Activated naive CD8-positive, alpha-beta T cell treated with anti-CD3 and anti-CD28 coated beads for 36 hours (primary cell): ENCODE results near the gene PTPRK. TPM values are rescaled to one million over a fixed set of nuclear protein-coding genes. Genes with fewer than 3 reads are reported as not detected.

Experiments
- DNase-seq: peaks from one replicate; pipeline ENCODE4 v3.0.0; 2021
- H3K27ac Mint-ChIP-seq: one replicate; pipeline ENCODE4 v1.8.0; 2022; ENCODE audit warnings: mild to moderate bottlenecking, moderate library complexity, mixed read lengths
- H3K27me3 Mint-ChIP-seq: one replicate; pipeline ENCODE4 v1.8.0; 2022; ENCODE audit warnings: mild to moderate bottlenecking, mixed read lengths
- H3K36me3 Mint-ChIP-seq: one replicate; pipeline ENCODE4 v1.8.0; 2021; ENCODE audit warnings: mild to moderate bottlenecking, mixed read lengths
- H3K4me1 Mint-ChIP-seq: one replicate; pipeline ENCODE4 v1.8.0; 2021; ENCODE audit warnings: mixed read lengths
- H3K4me3 Mint-ChIP-seq: one replicate; pipeline ENCODE4 v1.8.0; 2022; ENCODE audit warnings: mild to moderate bottlenecking, moderate library complexity, mixed read lengths
- H3K9me3 Mint-ChIP-seq: one replicate; pipeline ENCODE4 v1.8.0; 2022; ENCODE audit warnings: mixed read lengths
- total RNA-seq, 2 experiments: library from RNA; stranded (reverse); gene quantifications; one replicate each; pipeline ENCODE4 v1.2.3, GENCODE V29; 2021

Gene PTPRK
- total RNA-seq, 2 experiments from 2014 or later = 13.4 to 18.0 TPM

DNA sequence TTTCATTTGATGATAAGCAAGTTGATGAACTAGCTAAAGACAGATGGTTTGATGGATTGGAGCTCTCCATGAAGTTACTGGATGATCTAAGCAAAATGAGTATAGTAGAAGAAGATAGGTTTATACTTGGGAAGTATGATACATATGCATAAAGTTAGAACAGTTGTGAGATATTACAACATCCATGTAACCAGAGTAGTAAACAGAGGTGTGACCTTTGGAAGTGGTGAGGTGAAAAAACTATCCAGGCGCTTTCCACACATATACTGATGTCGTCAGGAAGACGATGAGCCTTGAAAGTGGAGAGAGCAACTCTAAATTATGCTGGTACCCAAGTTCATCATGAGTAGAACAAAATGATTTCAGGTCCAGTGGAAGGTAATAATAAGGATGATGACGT lies 271.0 kb downstream of the PTPRK start:
- Mint-ChIP-seq H3K4me1 (peaks cover 26% of the 10 kb centered on the region), H3K27ac (no peak overlapping the region), H3K36me3 (peaks cover 10% of the 10 kb centered on the region), H3K9me3 (no peaks in the 10 kb centered on the region), H3K4me3 (no peak overlapping the region), H3K27me3 (no peaks in the 10 kb centered on the region)
- DNase-seq = no peak

DNA sequence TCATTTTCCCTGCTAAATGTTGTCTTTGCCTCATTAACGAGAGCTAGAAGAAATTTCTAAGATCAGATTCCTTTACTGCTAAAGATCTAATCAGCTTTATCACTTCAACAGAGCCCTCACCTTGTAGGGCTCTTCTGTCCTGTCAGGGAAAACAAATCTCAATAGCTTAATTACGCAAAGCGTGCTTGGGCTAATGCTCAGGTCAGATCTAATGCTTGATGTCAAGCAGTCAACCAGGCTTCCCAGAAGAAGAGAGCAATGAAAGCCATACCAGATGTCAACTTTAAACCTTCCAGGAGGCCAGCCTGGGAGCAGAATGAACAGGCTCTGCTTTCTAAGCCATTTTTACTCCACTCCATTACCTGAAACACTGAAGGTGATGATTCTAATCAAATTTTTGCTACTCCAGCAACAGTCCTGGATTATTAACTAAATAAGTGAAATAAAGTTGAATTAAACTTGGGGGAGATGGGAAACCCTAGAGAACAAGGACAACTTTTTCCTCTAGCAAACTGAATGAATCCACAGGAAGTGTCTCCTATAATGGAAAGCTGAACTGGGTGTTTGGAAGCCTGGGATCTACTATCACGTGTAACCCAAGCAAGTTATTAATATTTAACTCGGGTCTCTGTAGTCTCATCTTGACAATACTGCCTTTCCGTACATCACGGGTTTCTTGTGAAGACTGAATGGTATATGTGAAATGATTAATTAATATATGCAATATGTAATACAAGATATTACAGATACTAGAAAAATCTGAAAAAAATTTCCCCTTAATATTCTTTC lies 273.7 kb downstream of the PTPRK start:
- no peak for DNase-seq
- H3K27me3 Mint-ChIP-seq = no peaks in the 10 kb centered on the region
- peaks cover 10% of the 10 kb centered on the region for H3K36me3 Mint-ChIP-seq
- no peak overlapping the region for H3K4me3 Mint-ChIP-seq
- no peaks in the 10 kb centered on the region for H3K9me3 Mint-ChIP-seq
- peaks cover 12% of the 10 kb centered on the region for H3K4me1 Mint-ChIP-seq
- H3K27ac Mint-ChIP-seq = no peak overlapping the region

DNA sequence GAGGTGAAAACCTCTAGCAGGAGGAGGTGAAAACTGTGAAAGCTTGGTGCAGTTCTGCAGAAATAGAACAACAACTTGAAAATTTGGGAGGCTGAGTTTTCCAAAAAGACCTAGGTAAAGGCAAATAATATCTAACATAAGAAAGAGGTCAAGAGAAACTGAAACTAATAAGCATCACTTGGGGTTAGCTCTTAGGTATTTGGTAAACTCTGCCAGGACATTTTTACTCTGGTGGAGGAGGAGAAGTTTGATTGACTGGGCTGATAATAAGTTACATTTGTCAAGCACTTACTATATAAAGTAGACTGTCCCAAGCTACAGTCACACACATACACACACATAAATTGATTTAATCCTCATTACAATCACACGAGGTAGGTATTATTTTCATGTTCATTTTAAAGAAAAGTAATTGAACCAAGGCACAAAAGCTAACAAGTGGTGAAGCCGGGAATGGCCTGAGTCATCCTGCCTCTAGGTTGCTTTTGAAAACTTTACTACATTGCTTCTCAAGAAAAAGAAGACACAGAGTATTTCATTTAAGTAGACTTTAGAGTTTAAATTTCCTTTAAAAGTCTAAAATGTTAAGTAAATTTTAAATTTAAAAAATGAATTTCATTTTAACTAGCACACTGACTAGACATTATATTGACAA lies 275.5 kb downstream of the PTPRK start:
- Mint-ChIP-seq H3K9me3 (no peaks in the 10 kb centered on the region), H3K4me1 (peaks cover 24% of the 10 kb centered on the region), H3K27ac (no peak overlapping the region), H3K36me3 (peaks cover 4% of the 10 kb centered on the region), H3K27me3 (no peaks in the 10 kb centered on the region), H3K4me3 (no peak overlapping the region)
- no peak for DNase-seq

DNA sequence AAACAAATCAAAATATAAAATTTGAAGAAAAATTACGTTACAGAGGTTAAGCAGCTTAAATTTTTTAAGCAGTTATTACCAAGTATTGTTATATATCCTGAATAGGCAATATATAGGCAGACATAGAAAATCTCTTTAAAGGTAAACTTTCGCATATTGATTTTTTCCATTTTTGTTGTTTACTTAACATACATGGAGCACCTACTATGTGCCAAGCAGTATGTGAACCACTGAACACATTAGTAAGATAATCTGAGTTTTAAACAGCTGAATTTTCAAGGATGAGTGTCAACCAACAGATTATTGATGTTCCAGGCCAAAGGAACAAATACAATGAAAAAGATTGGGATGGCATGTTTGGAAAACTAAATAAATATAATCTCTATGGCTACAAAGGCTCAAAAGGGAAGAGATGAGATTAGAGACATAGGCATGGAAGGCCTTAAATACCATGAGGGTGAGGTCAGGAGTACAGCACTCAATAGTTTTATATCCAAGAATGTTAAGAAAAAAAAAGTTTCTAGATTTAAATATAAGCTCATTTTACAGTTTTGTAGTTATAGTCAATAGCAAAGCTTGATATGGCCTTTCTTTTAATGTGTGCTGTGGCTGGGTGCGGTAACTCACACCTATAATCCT lies 277.5 kb downstream of the PTPRK start:
- no peak overlapping the region for H3K4me3 Mint-ChIP-seq
- no peaks in the 10 kb centered on the region for H3K27me3 Mint-ChIP-seq
- DNase-seq = no peak
- H3K4me1 Mint-ChIP-seq = peaks cover 28% of the 10 kb centered on the region
- H3K36me3 Mint-ChIP-seq = no peaks in the 10 kb centered on the region
- no peaks in the 10 kb centered on the region for H3K9me3 Mint-ChIP-seq
- H3K27ac Mint-ChIP-seq = no peak overlapping the region

DNA sequence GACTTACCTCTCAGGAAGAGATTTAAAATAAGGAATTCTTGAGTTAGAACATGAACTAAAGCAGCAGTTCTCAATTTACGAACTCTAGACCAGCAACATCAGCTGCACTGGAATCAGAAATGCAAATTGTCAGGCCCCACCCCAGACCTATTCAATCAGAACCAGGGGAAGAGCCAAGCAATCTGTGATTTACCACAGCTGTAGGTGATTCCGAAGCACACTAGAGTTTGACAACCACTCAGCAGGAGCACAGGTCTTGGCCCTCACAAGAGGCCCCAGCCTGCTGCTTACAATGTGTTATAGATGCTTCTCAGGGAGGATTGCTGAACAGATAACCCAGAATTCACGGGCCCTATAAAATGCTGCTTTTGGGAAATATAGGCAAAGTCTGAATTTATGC lies 279.2 kb downstream of the PTPRK start:
- H3K27ac Mint-ChIP-seq = peak overlapping the region; percentile 63
- DNase-seq = no peak
- no peaks in the 10 kb centered on the region for H3K27me3 Mint-ChIP-seq
- no peaks in the 10 kb centered on the region for H3K9me3 Mint-ChIP-seq
- H3K36me3 Mint-ChIP-seq = no peaks in the 10 kb centered on the region
- no peak overlapping the region for H3K4me3 Mint-ChIP-seq
- peaks cover 28% of the 10 kb centered on the region for H3K4me1 Mint-ChIP-seq

DNA sequence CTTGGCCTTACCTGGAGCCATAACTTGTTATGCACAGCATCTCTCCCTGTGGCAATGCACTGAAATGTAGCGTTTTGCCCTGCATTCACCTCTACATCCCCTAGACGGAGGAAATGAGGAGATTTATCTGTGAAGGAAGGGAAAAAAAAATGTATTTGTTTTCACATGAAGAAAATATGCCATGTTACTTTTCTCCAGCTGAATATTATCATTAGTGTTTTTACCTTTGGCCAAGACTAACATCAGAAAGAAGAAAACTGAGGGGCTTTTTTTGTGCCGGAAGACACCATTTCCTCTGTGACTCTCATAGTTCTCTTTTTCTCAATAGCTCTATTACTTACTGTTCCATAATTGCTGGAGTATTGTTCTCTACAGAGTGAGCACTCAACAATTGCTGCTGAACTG lies 280.4 kb downstream of the PTPRK start:
- DNase-seq = no peak
- Mint-ChIP-seq H3K27ac (peak overlapping the region; percentile 59), H3K4me3 (peak overlapping the region; percentile 40), H3K36me3 (no peaks in the 10 kb centered on the region), H3K27me3 (no peaks in the 10 kb centered on the region), H3K4me1 (peaks cover 28% of the 10 kb centered on the region), H3K9me3 (no peaks in the 10 kb centered on the region)

DNA sequence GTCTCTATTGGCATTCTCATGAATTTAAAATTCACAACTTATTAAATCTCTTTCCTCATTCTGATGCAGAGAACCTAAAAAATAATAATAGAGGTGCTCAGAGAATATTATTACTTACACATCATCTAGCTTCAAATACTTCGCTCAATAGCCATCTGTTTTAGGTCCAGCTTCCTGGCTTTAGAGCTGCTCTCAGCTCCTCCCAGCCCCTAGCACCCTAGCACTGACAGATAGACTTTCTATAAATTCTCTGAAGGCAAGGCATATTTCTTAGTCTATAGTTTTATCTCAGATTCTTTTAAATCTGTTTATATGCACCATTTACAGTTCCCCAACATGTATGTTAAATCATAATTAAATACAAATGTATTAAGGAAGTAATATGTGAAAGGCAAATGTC lies 281.3 kb downstream of the PTPRK start:
- Mint-ChIP-seq H3K4me1 (peaks cover 19% of the 10 kb centered on the region), H3K4me3 (no peak overlapping the region), H3K36me3 (no peaks in the 10 kb centered on the region), H3K27me3 (no peaks in the 10 kb centered on the region), H3K27ac (no peak overlapping the region), H3K9me3 (no peaks in the 10 kb centered on the region)
- DNase-seq = no peak

DNA sequence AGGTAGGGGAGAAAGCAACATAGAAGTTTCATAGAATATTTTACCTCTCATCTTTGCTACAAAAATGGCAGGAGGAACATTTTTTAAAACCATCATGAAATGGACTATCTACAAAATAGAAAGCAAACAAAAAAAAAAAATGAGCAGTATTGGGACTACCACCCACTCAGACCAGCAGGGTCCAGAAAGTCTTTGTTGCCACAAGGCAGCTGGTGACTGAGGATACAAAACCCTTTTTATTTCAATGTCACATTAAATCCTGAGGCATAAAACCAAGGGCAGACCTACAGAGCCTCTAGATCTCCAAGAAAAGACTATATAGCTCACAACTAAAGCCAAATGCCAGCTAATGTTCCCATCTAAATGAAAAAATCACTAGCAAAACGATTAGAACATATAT lies 282.2 kb downstream of the PTPRK start:
- Mint-ChIP-seq H3K36me3 (no peaks in the 10 kb centered on the region), H3K4me3 (no peak overlapping the region), H3K9me3 (no peaks in the 10 kb centered on the region), H3K27ac (no peak overlapping the region), H3K27me3 (no peaks in the 10 kb centered on the region), H3K4me1 (peaks cover 18% of the 10 kb centered on the region)
- DNase-seq = no peak

DNA sequence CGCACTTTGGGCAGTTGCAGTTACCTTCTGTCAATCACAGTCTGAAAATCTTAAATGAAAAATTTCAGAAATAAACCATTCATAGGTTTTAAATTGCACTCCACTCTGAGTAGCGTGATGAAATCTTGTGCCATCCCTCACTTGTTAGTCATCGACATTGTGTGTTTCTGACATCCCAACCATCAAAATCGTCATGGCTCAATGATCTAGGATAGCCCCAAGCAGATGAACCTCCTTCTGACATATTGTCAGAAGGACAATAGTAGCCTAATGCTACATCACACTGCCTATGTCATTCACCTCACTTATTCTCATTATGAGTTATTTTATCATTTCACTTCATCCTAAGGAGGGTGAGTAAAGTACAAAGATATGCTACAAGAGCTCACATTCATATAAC lies 284.8 kb downstream of the PTPRK start:
- Mint-ChIP-seq H3K9me3 (no peaks in the 10 kb centered on the region), H3K36me3 (no peaks in the 10 kb centered on the region), H3K27me3 (no peaks in the 10 kb centered on the region), H3K4me3 (no peak overlapping the region), H3K4me1 (peaks cover 10% of the 10 kb centered on the region), H3K27ac (no peak overlapping the region)
- no peak for DNase-seq

DNA sequence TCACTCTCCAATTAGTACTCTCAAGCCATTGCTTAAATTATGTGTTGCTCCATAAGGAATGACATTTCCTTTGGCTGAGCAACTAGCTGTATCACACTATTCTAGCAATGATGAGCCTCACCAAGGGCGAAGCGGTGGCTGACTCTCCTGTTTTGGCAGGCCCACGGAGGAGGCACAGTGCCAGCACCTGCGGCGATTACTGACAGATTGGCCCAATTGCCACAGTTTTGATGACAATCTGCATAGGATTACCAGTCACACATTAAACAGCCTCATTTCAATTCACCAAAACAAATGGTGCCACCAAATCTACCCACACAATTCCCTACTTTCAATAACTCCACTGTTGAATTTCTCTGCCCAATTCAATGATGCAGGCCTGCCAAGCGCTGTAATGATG lies 286.9 kb downstream of the PTPRK start:
- Mint-ChIP-seq H3K27ac (no peak overlapping the region), H3K4me1 (no peaks in the 10 kb centered on the region), H3K36me3 (no peaks in the 10 kb centered on the region), H3K27me3 (no peaks in the 10 kb centered on the region), H3K9me3 (no peaks in the 10 kb centered on the region), H3K4me3 (no peak overlapping the region)
- DNase-seq = no peak

DNA sequence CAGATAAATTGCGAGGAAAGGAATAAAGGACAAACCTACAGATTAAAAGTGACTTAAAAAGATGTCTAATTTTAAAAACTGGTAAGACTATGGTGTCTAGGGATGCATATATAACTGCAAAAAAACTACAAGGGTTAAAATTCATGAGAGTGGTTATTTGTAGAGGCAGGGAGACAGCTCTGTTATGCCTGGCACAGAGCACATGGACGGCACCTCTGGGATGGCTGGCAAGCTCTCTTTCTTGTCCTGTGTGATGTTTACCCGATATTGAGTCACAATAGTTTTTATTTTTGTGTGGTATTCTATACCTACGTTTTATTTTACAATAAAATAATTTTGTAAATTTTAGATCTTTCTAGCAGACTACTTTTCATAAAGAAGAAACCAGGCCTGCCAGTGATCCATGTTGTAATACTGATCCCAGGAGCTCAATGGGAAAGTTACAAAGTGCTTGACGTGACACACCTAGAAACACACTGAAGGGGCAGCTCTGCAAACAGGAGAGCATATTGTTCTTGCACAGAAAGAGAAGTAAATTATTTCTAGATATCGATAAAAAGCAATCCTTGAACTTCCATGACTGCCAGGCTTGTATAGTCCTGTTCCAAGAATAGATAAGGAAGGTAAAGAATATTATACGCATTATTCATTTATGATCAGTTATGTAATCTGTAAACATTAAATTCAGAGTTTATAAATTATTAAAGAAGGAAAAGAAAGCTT lies 290.0 kb downstream of the PTPRK start:
- Mint-ChIP-seq H3K36me3 (peaks cover 5% of the 10 kb centered on the region), H3K9me3 (peaks cover 3% of the 10 kb centered on the region), H3K4me3 (no peak overlapping the region), H3K27ac (no peak overlapping the region), H3K4me1 (no peaks in the 10 kb centered on the region), H3K27me3 (no peaks in the 10 kb centered on the region)
- DNase-seq = no peak

DNA sequence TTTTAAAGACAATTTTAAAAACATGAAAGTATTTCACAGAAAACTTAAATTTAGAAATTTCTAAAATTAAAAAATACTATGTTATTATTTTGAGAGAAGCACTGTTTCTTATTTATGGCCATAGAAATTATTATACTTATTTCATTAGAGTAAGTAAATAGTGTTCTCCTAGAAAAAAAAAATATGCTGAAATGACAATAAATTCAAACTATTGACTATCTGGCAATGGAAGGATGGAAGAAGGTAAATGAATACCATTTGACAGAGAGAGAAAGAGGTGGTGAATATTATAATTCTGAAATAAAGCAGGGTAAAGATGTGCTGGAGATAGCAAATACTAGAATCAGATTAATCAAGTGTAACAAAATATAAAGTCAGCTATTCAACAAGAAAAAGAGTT lies 294.8 kb downstream of the PTPRK start:
- no peaks in the 10 kb centered on the region for H3K27me3 Mint-ChIP-seq
- no peaks in the 10 kb centered on the region for H3K4me1 Mint-ChIP-seq
- no peak overlapping the region for H3K27ac Mint-ChIP-seq
- no peak overlapping the region for H3K4me3 Mint-ChIP-seq
- peaks cover 5% of the 10 kb centered on the region for H3K36me3 Mint-ChIP-seq
- peaks cover 3% of the 10 kb centered on the region for H3K9me3 Mint-ChIP-seq
- DNase-seq = no peak

DNA sequence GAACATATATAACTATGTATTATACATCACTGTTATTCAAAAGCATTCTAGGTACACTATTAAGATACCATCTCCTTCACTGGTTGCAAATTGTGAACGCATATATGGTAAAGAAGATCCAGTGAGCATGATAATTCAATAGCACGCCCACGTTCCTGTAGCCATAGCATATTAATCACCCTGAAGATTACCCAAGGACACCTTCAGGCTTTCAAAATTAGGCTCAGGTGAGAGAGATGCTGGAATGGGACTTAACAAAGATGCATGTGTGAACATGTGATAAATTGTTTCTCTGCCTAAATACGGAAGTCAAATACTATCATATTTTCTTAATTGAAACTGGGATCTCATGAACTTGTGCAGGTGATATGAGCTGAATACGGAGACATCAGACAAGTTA lies 303.5 kb downstream of the PTPRK start:
- no peak overlapping the region for H3K4me3 Mint-ChIP-seq
- no peaks in the 10 kb centered on the region for H3K27me3 Mint-ChIP-seq
- DNase-seq = no peak
- H3K9me3 Mint-ChIP-seq = no peaks in the 10 kb centered on the region
- no peaks in the 10 kb centered on the region for H3K4me1 Mint-ChIP-seq
- no peak overlapping the region for H3K27ac Mint-ChIP-seq
- H3K36me3 Mint-ChIP-seq = peaks cover 3% of the 10 kb centered on the region

DNA sequence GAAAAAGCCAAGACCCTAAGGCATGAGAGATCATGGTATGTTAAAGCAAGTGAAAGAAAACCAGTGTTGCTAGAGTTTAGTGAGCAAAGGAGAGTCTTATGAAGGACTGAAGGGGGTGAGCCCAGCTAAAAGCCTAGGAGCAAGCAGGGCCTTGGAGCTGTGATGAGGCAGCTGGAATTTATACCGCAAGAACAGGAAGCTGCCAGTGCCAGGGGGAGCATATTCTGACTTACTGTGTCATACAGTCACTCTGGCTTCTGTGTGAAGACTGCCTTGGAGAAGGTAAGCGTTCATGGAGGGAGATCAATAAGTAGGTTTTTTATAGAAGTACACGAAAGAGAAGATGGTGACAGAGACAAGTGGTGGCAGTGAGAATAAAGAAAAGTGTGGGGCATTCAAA lies 310.6 kb downstream of the PTPRK start:
- Mint-ChIP-seq H3K4me1 (no peaks in the 10 kb centered on the region), H3K27ac (peak overlapping the region; percentile 31), H3K4me3 (no peak overlapping the region), H3K9me3 (no peaks in the 10 kb centered on the region), H3K27me3 (no peaks in the 10 kb centered on the region), H3K36me3 (no peaks in the 10 kb centered on the region)
- DNase-seq = no peak

DNA sequence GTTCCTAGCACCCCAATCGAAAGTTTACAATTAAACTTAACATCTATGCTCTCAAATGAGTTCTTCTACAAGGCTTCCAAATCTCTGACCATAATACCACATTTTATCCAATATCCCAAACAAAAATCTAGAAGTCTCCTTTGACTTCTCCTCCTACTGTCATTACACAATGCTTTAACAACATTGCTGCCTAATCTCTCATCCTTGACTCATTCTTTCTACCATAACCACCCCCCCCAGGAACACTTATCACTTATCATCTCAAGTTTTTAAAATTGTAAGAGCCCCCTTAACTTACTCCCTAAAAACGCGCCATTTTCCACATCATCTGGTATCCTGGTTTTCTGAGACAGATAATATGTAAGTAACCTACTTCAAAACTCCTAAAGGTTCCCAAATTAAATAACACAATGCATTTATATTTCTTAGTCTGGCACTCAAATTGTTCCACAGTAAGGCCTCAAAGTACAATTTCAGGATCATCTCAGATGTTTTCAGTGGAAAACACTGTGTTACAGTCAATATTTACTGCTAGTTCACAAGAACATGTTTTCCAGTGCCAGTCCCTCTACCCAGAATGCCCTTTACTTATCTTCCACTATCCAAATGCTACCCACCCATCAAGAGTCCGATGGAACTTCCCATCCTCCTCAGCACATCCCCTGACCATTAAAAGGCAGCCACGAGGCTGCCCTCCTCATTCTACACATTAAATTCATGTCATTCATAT lies 311.4 kb downstream of the PTPRK start:
- DNase-seq = no peak
- H3K4me1 Mint-ChIP-seq = no peaks in the 10 kb centered on the region
- peaks cover 6% of the 10 kb centered on the region for H3K36me3 Mint-ChIP-seq
- H3K4me3 Mint-ChIP-seq = no peak overlapping the region
- no peaks in the 10 kb centered on the region for H3K27me3 Mint-ChIP-seq
- no peak overlapping the region for H3K27ac Mint-ChIP-seq
- no peaks in the 10 kb centered on the region for H3K9me3 Mint-ChIP-seq
